DND-41 (cell line): ENCODE data around the gene ZDHHC18.
"Not testable (repeated sequence)": the region's sequence is repeated elsewhere in the genome, so short reads cannot be mapped to it uniquely, and the experiment has no call there.

Experiments used
- ATAC-seq: fragments of 200-7000 bp; cut with Tn5 transposase; 3 replicates; pipeline ENCODE4 v1.9.1; 2021; ENCODE audit warnings: low read depth; ENCODE audit not compliant: insufficient read depth
- DNase-seq: peaks from one replicate; pipeline ENCODE4 v3.0.0-alpha.2; 2020
- H2AFZ ChIP-seq: 2 replicates; pipeline ENCODE4 v1.6.0; 2012; ENCODE audit warnings: low read depth, low read length
- H3K27ac ChIP-seq: 2 replicates; pipeline ENCODE4 v1.5.1; 2012; ENCODE audit warnings: low read length, inconsistent platforms
- H3K27me3 ChIP-seq: fragments of 200-600 bp; sonication (generic); 2 replicates; pipeline ENCODE4 v1.6.0; 2012; ENCODE audit warnings: low read length, mild to moderate bottlenecking, inconsistent platforms; ENCODE audit not compliant: insufficient read depth, poor library complexity
- H3K36me3 ChIP-seq: 2 replicates; pipeline ENCODE4 v1.5.1; 2012; ENCODE audit warnings: low read length, inconsistent platforms; ENCODE audit not compliant: insufficient read depth
- H3K4me1 ChIP-seq: 2 replicates; pipeline ENCODE4 v1.5.1; 2012; ENCODE audit warnings: mild to moderate bottlenecking, low read length; ENCODE audit not compliant: insufficient read depth
- H3K4me2 ChIP-seq: 2 replicates; pipeline ENCODE4 v1.6.0; 2012; ENCODE audit warnings: mild to moderate bottlenecking, moderate library complexity, low read length, inconsistent platforms; ENCODE audit not compliant: insufficient read depth
- H3K4me3 ChIP-seq, 2 experiments: fragments of 200-600 bp in 1 of 2; shearing (Covaris generic) in 1 of 2; 2 replicates each; pipeline ENCODE4 v1.5.1; 2012 to 2016; ENCODE audit warnings: inconsistent platforms in 2 of 2, low read length in 2 of 2, mild to moderate bottlenecking in 2 of 2, low read depth in 1 of 2, moderate library complexity in 1 of 2
- H3K79me2 ChIP-seq: 2 replicates; pipeline ENCODE4 v1.6.0; 2012; ENCODE audit warnings: low read length, inconsistent platforms; ENCODE audit not compliant: insufficient read depth
- H3K9ac ChIP-seq: 2 replicates; pipeline ENCODE4 v1.6.0; 2012; ENCODE audit warnings: low read depth, mild to moderate bottlenecking, inconsistent platforms, low read length, moderate library complexity
- H3K9me3 ChIP-seq: 2 replicates; pipeline ENCODE4 v1.5.1; 2012; ENCODE audit warnings: low read length, moderate library complexity, mild to moderate bottlenecking, inconsistent platforms; ENCODE audit not compliant: insufficient read depth, severe bottlenecking
- H4K20me1 ChIP-seq: 2 replicates; pipeline ENCODE4 v1.6.0; 2012; ENCODE audit warnings: low read length; ENCODE audit not compliant: insufficient read depth
- CTCF ChIP-seq: IDR thresholded peaks from 2 replicates; pipeline ENCODE4 v1.5.1; 2012; ENCODE audit warnings: borderline replicate concordance, low read length, moderate library complexity, mild to moderate bottlenecking; ENCODE audit not compliant: poor library complexity, severe bottlenecking; ENCODE audit errors: extremely low read depth
- EZH2 ChIP-seq: IDR thresholded peaks from 3 replicates; pipeline ENCODE4 v1.6.1; 2012; ENCODE audit warnings: borderline replicate concordance, low read depth, mild to moderate bottlenecking, moderate library complexity, low read length, inconsistent platforms; ENCODE audit not compliant: severe bottlenecking

Gene ZDHHC18

GRCh38 chr1:26844424-26845196, 18.1 kb downstream of the ZDHHC18 start:
- Histone ChIP-seq H3K36me3 (peaks cover 61% of the 10 kb centered on the region), H3K4me2 (no peak overlapping the region), H3K4me1 (no peaks in the 10 kb centered on the region), H3K27me3 (no peaks in the 10 kb centered on the region), H3K9ac (no peak overlapping the region), H3K79me2 (0 out of 2 replicates have a peak, but pooled peaks cover 2% of the 10 kb centered on the region), H3K4me3 (no peak overlapping the region), H3K9me3 (no peaks in the 10 kb centered on the region), H4K20me1 (no peaks in the 10 kb centered on the region), H2AFZ (no peak overlapping the region), H3K27ac (no peak overlapping the region)
- ATAC-seq (no peak), DNase-seq (no peak)
- TF ChIP-seq EZH2: no peak
- no peak for TF ChIP-seq CTCF

DNA sequence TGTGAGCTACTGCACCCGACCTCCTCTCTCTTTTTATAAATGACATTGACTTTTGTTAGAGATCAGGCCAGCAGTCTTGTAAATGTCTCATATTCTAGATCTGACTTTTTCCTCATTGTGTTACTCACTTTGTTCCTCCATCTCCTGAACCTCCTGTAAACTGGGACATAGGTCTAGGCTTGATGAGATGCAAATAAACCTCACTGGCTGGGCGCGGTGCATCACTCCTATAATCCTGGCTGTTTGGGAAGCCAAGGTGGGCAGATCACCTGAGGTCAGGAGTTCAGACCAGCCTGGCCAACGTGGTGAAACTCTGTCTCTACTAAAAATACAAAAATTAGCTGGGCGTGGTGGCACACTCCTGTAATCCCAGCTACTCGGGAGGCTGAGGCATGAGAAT, 21.3 kb downstream of the ZDHHC18 start:
- not testable (repeated sequence) for ATAC-seq, H2AFZ ChIP-seq, H3K9me3 ChIP-seq, DNase-seq, H3K27ac ChIP-seq, H4K20me1 ChIP-seq, H3K27me3 ChIP-seq, H3K4me2 ChIP-seq, H3K79me2 ChIP-seq, H3K4me1 ChIP-seq, H3K9ac ChIP-seq, H3K4me3 ChIP-seq
- H3K36me3 ChIP-seq: peaks cover 64% of the 10 kb centered on the region

DNA sequence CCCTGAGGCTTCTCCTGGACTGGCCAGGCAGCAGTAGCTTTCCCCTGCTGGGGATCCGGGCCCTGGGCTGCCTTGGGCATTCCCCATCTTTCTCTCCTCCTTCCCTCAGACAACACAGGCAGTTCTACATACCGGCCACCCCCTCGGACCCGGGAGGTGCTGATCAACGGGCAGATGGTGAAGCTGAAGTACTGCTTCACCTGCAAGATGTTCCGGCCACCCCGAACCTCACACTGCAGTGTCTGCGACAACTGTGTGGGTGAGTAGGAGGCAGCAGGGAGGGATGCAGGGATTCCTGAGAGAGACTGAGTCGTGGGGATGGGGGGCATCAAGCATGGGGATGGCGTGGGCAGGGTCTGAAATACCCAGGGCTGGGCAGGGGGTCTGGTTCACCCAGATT, 22.0 kb downstream of the ZDHHC18 start:
- H3K79me2 ChIP-seq: no peaks in the 10 kb centered on the region
- H3K27ac ChIP-seq: no peak overlapping the region
- TF ChIP-seq EZH2 (no peak), CTCF (no peak)
- no peaks in the 10 kb centered on the region for H3K4me1 ChIP-seq
- no peaks in the 10 kb centered on the region for H3K27me3 ChIP-seq
- no peaks in the 10 kb centered on the region for H4K20me1 ChIP-seq
- ATAC-seq (no peak), DNase-seq (no peak)
- no peak overlapping the region for H3K9ac ChIP-seq
- H3K36me3 ChIP-seq: peaks cover 67% of the 10 kb centered on the region
- H3K9me3 ChIP-seq: no peaks in the 10 kb centered on the region
- H2AFZ ChIP-seq: no peak overlapping the region
- H3K4me2 ChIP-seq: no peak overlapping the region
- no peak overlapping the region for H3K4me3 ChIP-seq

GRCh38 chr1:26848941-26849774, 22.7 kb downstream of the ZDHHC18 start:
- Histone ChIP-seq H3K27me3 (no peaks in the 10 kb centered on the region), H3K9ac (no peak overlapping the region), H3K4me3 (no peak overlapping the region), H2AFZ (no peak overlapping the region), H3K27ac (no peak overlapping the region), H3K4me2 (no peak overlapping the region), H3K9me3 (no peaks in the 10 kb centered on the region), H3K36me3 (peaks cover 69% of the 10 kb centered on the region), H4K20me1 (no peaks in the 10 kb centered on the region), H3K79me2 (no peaks in the 10 kb centered on the region), H3K4me1 (no peaks in the 10 kb centered on the region)
- DNase-seq (no peak), ATAC-seq (no peak)
- TF ChIP-seq CTCF: no peak
- TF ChIP-seq EZH2: no peak
